Measurements from ENCODE around the gene TRAFD1.

Gene TRAFD1

DNA sequence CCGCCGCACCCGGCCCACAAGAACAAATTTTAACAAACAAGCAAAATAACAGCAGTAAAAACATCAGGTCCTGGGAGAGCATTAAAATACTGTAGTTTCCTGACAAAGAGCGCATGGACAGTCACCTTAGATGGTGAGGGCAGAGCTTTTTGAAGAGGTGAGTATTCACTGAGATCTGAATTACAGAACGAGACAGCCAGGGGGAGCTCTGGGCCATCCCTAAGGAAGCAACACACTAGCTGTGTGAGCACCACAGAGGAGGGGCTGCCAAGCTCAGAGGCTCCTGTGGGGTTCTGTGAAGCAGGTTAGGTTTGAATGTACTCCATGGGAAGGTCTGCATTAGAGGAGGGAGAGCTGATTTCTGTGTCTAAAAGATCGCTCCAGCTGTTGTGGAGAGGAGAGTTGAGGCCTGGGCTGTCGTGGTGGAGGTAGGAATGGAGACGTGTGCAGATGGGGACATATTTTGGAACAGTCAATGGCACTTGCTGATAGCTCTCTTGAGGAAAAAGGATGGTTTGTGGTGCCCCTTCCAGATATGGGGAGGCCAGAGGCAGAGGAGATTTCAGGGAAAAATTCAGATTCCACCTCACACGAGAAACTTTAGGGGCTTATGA lies 72.9 kb downstream of the TRAFD1 start:
- DNase-seq (ENCODE audit: low read depth in 2 of 2) = peak; percentile 43 to 47

DNA sequence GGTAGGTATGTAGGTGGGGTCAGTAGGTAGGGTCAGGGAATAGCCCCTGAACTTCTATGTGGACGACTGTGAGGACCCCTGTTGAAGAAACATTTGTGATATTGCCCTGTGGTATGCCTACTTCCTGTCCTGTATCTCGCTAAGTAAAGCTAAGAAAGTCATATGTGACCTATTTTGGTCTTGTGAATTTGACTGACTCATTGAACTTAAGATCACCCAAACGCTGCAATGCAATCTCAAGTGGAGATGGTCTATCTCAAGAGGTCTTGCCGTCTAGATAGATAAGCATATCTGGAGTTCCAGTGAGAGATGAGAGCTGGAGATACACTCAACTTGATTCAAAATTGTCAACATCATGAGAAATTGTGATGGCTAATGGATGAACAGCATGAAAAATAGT lies 73.8 kb downstream of the TRAFD1 start:
- DNase-seq (ENCODE audit: low read depth in 2 of 2) = no peak

Data from stimulated activated CD4-positive, alpha-beta T cell treated with anti-CD3 and anti-CD28 coated beads, Interleukin-4, amount 100 ng/mL, for 48 hours (primary cell).